ENCODE data around the gene CES2. TPM values are rescaled to one million over a fixed set of nuclear protein-coding genes. Genes with fewer than 3 reads are reported as not detected.

CES2 gene
- total and polyA plus RNA-seq, 10 of the 15 experiments (the other 5 are each of a cell fraction or from before 2014, with no cell fraction given), result 1.6 to 33.7 (median 21.0) TPM

GRCh38 chr16:66970775-66971720, 35.7 kb downstream of the CES2 start:
- intact Hi-C loops (cut with micrococcal nuclease; ENCODE audit: unreplicated experiment), result no loop called here

More at GRCh38 chr16:66970775-66971720, 35.7 kb downstream of the CES2 start:
- peaks cover 3% of the 10 kb centered on the region; the same call in 1 of the 2 replicates for H3K4me1 ChIP-seq (ENCODE audit: control insufficient read depth, insufficient read depth, low read length)
- H3K4me3 ChIP-seq, result no peak overlapping the region
- FAIRE-seq, result no peak
- 33% methylated on average over 10 of the region's 10 CpGs for WGBS (ENCODE audit: insufficient coverage, insufficient replicate concordance, low lambda C conversion rate, missing lambda C conversion rate)
- ChIA-PET CTCF (interaction anchor here (0.6 to 1.8 kb wide), 3 partner anchors 11 to 17 kb away, joined by 4 to 9 read pairs (median 4); partner anchors contain the start of gene CES3), POLR2A (no interaction called here), SMC1A (ENCODE audit: uncharacterized antibody, unreplicated experiment) (interaction anchor here (1.0 to 1.4 kb wide), 2 partner anchors 9 to 289 kb away, joined by 3 read pairs; partner anchors contain the start of gene CES3), RAD21 (ENCODE audit: unreplicated experiment) (no interaction called here)
- H4K20me1 ChIP-seq (ENCODE audit: control insufficient read depth, insufficient read depth), result no peaks in the 10 kb centered on the region
- H3K27ac ChIP-seq (ENCODE audit: control insufficient read depth, insufficient read depth), result no peak overlapping the region
- no peaks in the 10 kb centered on the region for H3K9me3 ChIP-seq (replicated peaks; ENCODE audit: control insufficient read depth, insufficient read depth, low read length)
- no peak overlapping the region for H2AFZ ChIP-seq (ENCODE audit: control insufficient read depth, low read depth, low read length)
- no peak for TF ChIP-seq PML (IDR thresholded peaks at IDR 0.05; ENCODE audit: low read length)
- TF ChIP-seq MYC (IDR thresholded peaks at IDR 0.05; ENCODE audit: insufficient read depth, insufficient read length, insufficient replicate concordance, low read length, severe bottlenecking), result no peak
- TF ChIP-seq, protein P1, sequence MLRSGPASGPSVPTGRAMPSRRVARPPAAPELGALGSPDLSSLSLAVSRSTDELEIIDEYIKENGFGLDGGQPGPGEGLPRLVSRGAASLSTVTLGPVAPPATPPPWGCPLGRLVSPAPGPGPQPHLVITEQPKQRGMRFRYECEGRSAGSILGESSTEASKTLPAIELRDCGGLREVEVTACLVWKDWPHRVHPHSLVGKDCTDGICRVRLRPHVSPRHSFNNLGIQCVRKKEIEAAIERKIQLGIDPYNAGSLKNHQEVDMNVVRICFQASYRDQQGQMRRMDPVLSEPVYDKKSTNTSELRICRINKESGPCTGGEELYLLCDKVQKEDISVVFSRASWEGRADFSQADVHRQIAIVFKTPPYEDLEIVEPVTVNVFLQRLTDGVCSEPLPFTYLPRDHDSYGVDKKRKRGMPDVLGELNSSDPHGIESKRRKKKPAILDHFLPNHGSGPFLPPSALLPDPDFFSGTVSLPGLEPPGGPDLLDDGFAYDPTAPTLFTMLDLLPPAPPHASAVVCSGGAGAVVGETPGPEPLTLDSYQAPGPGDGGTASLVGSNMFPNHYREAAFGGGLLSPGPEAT (IDR thresholded peaks at IDR 0.05; ENCODE audit: low read depth), result no peak
- TF ChIP-seq, protein P2, sequence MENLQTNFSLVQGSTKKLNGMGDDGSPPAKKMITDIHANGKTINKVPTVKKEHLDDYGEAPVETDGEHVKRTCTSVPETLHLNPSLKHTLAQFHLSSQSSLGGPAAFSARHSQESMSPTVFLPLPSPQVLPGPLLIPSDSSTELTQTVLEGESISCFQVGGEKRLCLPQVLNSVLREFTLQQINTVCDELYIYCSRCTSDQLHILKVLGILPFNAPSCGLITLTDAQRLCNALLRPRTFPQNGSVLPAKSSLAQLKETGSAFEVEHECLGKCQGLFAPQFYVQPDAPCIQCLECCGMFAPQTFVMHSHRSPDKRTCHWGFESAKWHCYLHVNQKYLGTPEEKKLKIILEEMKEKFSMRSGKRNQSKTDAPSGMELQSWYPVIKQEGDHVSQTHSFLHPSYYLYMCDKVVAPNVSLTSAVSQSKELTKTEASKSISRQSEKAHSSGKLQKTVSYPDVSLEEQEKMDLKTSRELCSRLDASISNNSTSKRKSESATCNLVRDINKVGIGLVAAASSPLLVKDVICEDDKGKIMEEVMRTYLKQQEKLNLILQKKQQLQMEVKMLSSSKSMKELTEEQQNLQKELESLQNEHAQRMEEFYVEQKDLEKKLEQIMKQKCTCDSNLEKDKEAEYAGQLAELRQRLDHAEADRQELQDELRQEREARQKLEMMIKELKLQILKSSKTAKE (IDR thresholded peaks at IDR 0.05; ENCODE audit: low read depth, poor library complexity, severe bottlenecking), result no peak
- no peak for TF ChIP-seq ATF7 (IDR thresholded peaks at IDR 0.05; ENCODE audit: low read depth)
- no peak for TF ChIP-seq KLF5 (IDR thresholded peaks at IDR 0.05; ENCODE audit: partially characterized antibody)
- TF ChIP-seq ZSCAN29 (IDR thresholded peaks at IDR 0.05), result no peak
- TF ChIP-seq, protein P3, sequence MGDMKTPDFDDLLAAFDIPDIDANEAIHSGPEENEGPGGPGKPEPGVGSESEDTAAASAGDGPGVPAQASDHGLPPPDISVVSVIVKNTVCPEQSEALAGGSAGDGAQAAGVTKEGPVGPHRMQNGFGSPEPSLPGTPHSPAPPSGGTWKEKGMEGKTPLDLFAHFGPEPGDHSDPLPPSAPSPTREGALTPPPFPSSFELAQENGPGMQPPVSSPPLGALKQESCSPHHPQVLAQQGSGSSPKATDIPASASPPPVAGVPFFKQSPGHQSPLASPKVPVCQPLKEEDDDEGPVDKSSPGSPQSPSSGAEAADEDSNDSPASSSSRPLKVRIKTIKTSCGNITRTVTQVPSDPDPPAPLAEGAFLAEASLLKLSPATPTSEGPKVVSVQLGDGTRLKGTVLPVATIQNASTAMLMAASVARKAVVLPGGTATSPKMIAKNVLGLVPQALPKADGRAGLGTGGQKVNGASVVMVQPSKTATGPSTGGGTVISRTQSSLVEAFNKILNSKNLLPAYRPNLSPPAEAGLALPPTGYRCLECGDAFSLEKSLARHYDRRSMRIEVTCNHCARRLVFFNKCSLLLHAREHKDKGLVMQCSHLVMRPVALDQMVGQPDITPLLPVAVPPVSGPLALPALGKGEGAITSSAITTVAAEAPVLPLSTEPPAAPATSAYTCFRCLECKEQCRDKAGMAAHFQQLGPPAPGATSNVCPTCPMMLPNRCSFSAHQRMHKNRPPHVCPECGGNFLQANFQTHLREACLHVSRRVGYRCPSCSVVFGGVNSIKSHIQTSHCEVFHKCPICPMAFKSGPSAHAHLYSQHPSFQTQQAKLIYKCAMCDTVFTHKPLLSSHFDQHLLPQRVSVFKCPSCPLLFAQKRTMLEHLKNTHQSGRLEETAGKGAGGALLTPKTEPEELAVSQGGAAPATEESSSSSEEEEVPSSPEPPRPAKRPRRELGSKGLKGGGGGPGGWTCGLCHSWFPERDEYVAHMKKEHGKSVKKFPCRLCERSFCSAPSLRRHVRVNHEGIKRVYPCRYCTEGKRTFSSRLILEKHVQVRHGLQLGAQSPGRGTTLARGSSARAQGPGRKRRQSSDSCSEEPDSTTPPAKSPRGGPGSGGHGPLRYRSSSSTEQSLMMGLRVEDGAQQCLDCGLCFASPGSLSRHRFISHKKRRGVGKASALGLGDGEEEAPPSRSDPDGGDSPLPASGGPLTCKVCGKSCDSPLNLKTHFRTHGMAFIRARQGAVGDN (IDR thresholded peaks at IDR 0.05), result no peak
- no peak for TF ChIP-seq PAX5 (IDR thresholded peaks at IDR 0.05; ENCODE audit: borderline replicate concordance, low read depth, low read length)
- no peak overlapping the region for H3K9ac ChIP-seq (ENCODE audit: control insufficient read depth, insufficient read depth, low read length)
- no peaks in the 10 kb centered on the region for H3K36me3 ChIP-seq (ENCODE audit: control insufficient read depth in 2 of 2, insufficient read depth in 2 of 2, low read length in 1 of 2)
- no peaks in the 10 kb centered on the region for H3K79me2 ChIP-seq (ENCODE audit: control insufficient read depth, insufficient read depth, low read length)
- BruUV-seq (replicated peaks), result no TSS peak
- H3K4me2 ChIP-seq (ENCODE audit: control insufficient read depth, insufficient read depth), result no peak overlapping the region
- in situ Hi-C loops (cut with MboI), result loop anchor here (10.0 kb wide), 1 partner anchor 184 kb away; the partner anchor contains the start of genes B3GNT9, FBXL8 and TRADD
- H3K27me3 ChIP-seq (replicated peaks in 1 of 2; ENCODE audit: control insufficient read depth in 2 of 2, insufficient read depth in 2 of 2, low read length in 1 of 2), result no peaks in the 10 kb centered on the region; a peak in 1 of 4 replicates
- ATAC-seq, result no peak
- no peak for DNase-seq (ENCODE audit: low read depth, low spot score)
